GM12865 (cell line): ENCODE data around the gene INVS.
"Not testable (repeated sequence)": the region's sequence is repeated elsewhere in the genome, so short reads cannot be mapped to it uniquely, and the experiment has no call there.

ENCODE experiments used
- DNase-seq: peaks from one replicate; pipeline ENCODE4 v3.0.0; 2010; ENCODE audit warnings: low read depth
- H3K4me3 ChIP-seq: 2 replicates; pipeline ENCODE4 v1.5.1; 2011; ENCODE audit warnings: mild to moderate bottlenecking, low read depth, low read length, control low read depth
- TF ChIP-seq, protein P1 (sequence below): IDR thresholded peaks from 2 replicates; pipeline ENCODE4 v1.5.1; 2011; ENCODE audit warnings: low read length, control low read depth, low read depth, inconsistent platforms; ENCODE audit not compliant: insufficient read depth; ENCODE audit errors: missing control alignments

INVS gene

DNA sequence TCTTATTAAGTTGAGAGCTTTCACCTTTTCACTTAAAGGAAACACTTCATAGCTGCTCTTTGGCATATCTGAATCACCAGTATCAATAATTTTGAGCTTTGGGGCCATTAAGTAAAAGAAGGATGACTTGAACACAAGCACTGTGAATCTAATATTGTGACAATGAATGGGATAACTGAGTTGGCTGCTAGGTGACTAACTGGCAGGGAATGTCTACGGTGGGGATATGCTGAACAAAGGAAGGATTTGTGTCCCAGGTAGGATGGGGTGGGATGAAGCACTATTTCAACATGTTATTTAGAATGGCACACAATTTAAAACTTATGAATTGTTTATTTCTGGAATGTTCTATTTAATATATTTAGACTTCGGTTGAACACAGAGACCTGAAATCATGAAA, 130.1 kb downstream of the INVS start:
- TF ChIP-seq, protein P1, sequence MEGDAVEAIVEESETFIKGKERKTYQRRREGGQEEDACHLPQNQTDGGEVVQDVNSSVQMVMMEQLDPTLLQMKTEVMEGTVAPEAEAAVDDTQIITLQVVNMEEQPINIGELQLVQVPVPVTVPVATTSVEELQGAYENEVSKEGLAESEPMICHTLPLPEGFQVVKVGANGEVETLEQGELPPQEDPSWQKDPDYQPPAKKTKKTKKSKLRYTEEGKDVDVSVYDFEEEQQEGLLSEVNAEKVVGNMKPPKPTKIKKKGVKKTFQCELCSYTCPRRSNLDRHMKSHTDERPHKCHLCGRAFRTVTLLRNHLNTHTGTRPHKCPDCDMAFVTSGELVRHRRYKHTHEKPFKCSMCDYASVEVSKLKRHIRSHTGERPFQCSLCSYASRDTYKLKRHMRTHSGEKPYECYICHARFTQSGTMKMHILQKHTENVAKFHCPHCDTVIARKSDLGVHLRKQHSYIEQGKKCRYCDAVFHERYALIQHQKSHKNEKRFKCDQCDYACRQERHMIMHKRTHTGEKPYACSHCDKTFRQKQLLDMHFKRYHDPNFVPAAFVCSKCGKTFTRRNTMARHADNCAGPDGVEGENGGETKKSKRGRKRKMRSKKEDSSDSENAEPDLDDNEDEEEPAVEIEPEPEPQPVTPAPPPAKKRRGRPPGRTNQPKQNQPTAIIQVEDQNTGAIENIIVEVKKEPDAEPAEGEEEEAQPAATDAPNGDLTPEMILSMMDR, result no peak
- DNase-seq, result no peak
- no peak overlapping the region for H3K4me3 ChIP-seq

DNA sequence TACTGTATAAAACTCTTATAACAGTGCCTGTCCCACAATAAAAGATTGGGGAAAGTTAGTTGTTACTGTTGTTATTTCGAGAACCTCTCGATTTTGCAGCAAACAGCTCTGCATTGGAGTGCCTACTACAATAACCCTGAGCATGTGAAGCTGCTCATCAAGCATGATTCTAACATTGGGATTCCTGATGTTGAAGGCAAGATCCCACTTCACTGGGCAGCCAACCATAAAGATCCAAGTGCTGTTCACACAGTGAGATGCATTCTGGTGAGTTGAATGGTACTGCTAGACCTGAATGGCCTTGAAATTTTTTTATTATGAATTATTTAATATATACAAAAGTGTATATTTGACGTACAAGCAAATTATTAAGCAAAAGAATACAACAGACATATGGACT, 130.5 kb downstream of the INVS start:
- no peak overlapping the region for H3K4me3 ChIP-seq
- TF ChIP-seq, protein P1, result no peak
- DNase-seq, result no peak

DNA sequence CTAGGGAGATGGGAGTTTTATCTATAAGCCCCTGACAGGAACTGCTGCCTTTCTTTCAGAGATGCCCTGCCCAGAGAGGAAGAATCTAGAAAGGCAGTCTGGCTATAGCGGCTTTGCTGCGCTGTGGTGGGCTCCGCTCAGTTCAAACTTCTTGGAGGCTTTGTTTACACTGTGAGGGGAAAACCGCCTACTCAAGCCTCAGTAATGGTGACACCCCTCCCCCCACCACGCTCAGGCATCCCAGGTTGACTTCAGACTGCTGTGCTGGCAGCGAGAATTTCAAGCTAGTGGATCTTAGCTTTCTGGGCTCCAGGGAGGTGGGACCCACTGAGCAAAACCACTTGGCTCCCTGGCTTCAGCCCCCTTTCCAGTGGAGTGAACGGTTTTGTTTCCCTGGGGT, 137.9 kb downstream of the INVS start:
- H3K4me3 ChIP-seq, DNase-seq: not testable (repeated sequence)

DNA sequence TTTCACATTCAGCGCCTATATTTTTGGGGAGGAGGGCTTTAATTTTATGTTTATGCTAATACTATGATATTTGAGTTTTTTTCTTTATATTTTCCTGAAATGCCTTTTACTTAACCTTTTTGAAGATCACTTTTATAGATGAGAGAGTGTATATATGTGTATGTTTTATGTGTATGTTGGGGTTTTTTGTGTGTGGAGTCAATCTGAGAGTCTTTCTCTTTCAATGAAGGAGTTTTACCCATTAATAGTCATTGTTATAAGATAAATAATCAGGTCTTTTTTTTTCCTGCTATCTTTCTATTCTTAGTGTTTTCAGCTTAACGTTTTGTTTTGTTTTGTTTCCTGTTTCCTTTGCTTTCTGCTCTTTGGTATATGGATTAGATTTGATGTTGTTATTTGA, 141.5 kb downstream of the INVS start:
- DNase-seq, result no peak
- no peak overlapping the region for H3K4me3 ChIP-seq
- TF ChIP-seq, protein P1, result no peak

DNA sequence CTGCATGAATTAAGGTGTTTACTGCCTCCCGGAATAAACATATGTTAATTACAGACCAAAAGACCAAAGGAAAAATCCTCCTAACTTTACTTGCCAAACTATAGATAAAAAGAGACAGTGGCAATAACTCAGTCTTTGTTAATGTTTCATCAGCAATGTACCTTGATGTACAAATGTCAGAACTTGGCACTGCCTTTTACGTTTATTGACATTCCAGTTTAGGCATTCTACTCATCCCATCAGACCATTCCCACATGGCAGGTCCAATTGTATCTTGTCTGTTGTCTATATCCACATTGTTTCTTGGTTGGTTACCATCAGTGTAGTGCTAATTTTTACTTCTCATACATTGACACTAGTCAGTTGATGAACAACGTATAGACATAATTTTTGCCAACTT, 168.2 kb downstream of the INVS start:
- no peak for DNase-seq
- H3K4me3 ChIP-seq, result no peak overlapping the region
- TF ChIP-seq, protein P1, result no peak

DNA sequence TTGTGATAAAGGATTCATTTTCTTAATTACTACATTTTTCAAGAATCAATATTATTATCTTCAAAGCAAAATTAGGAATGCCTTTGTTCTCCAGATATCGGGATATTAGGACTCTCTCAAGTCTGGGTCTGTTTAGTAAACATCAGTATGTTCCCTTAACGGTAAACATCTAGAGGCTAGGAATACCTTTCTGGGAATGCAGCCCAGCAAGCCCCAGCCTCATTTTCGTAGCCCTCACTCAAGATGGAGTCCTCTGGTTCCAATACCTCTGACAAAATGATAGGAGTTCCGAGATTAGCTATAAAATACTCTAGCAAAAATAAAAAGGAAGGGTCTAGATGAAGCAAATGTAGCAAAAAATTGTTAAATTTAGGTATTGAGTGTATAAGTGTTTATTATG, 169.2 kb downstream of the INVS start:
- TF ChIP-seq, protein P1, result no peak
- DNase-seq, result no peak
- no peak overlapping the region for H3K4me3 ChIP-seq

DNA sequence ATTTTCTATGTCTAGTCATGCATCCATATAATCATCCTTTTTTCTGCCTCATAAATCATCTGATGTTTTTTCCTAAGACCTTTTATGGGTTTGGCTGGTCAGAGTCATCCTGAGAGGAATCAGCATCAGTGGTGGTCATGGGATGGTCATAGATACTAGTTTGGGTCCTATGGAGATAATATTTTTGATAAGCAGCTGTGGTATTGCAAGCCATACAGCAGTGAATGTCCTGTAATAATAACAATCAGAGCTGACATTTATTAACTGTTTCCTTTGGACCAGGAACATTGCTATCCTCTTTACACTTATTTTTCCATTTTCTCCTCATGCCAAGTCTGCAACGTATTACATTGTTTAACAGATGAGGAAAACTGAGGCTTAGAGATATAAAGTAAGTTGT, 170.6 kb downstream of the INVS start:
- DNase-seq, result no peak
- H3K4me3 ChIP-seq, result no peak overlapping the region
- TF ChIP-seq, protein P1, result no peak
